H1 (cell line): ENCODE measurements around the gene SIGLEC14. TPM values are rescaled to one million over a fixed set of nuclear protein-coding genes. Genes with fewer than 3 reads are reported as not detected.

Experiments
- CTCF ChIA-PET: fragments of 300-600 bp; sonication (Branson Sonifier 250); formaldehyde crosslinking; loops from one replicate; lab custom pipeline; 2021; ENCODE audit not compliant: partially characterized antibody; lab: Charles Lee
- POLR2A ChIA-PET: fragments of 300-600 bp; sonication (Branson Sonifier 250); formaldehyde crosslinking; loops from one replicate; lab custom pipeline; 2021; ENCODE audit warnings: inconsistent platforms; ENCODE audit not compliant: partially characterized antibody; lab: Charles Lee
- DNase-seq, 2 experiments: peaks; one replicate each; pipeline versions ENCODE4 v3.0.0 to v3.0.0-alpha.2; 2010 to 2022; ENCODE audit warnings: low spot score in 2 of 2, low read depth in 1 of 2, mixed read lengths in 1 of 2
- FAIRE-seq: peaks from 2 replicates; lab custom pipeline; 2011; peaks lifted over from hg19 to GRCh38; lab: Jason Lieb, UNC
- H2AFZ ChIP-seq: 2 replicates; pipeline ENCODE4 v1.8.1; 2012; ENCODE audit warnings: low read length, inconsistent platforms
- H2AK5ac ChIP-seq: 2 replicates; pipeline ENCODE4 v1.6.1; 2013; ENCODE audit warnings: low read depth, low read length
- H2BK120ac ChIP-seq: replicated peaks from 2 replicates; pipeline ENCODE3; 2013; ENCODE audit warnings: low read depth, low read length, inconsistent platforms
- H2BK12ac ChIP-seq: 2 replicates; pipeline ENCODE4 v1.6.1; 2013; ENCODE audit warnings: low read depth, low read length
- H2BK15ac ChIP-seq: 2 replicates; pipeline ENCODE4 v1.6.1; 2013; ENCODE audit warnings: low read length
- H2BK20ac ChIP-seq: 2 replicates; pipeline ENCODE4 v1.6.1; 2013; ENCODE audit warnings: low read length
- H2BK5ac ChIP-seq: 2 replicates; pipeline ENCODE4 v1.6.1; 2013; ENCODE audit warnings: low read depth, low read length
- H3K14ac ChIP-seq: 2 replicates; pipeline ENCODE4 v1.6.1; 2013; ENCODE audit warnings: inconsistent platforms; ENCODE audit not compliant: insufficient read length
- H3K18ac ChIP-seq: 2 replicates; pipeline ENCODE4 v1.6.1; 2013; ENCODE audit warnings: low read length; ENCODE audit errors: extremely low read depth
- H3K23ac ChIP-seq: 2 replicates; pipeline ENCODE4 v1.6.1; 2013; ENCODE audit warnings: inconsistent platforms; ENCODE audit not compliant: insufficient read length
- H3K23me2 ChIP-seq: 2 replicates; pipeline ENCODE4 v1.6.1; 2013; ENCODE audit warnings: low read depth, low read length
- H3K27ac ChIP-seq: 2 replicates; pipeline ENCODE4 v1.6.1; 2011; ENCODE audit warnings: low read depth, low read length, inconsistent platforms
- H3K27me3 ChIP-seq, 4 experiments: replicated peaks in 1 of 4; 1 replicate in 1 of 4; 2 replicates in 3 of 4; pipeline versions ENCODE4 v1.6.1 to v1.8.1; 2011 to 2013; ENCODE audit warnings: low read length in 3 of 4, mild to moderate bottlenecking in 3 of 4, inconsistent platforms in 2 of 4, mixed read lengths in 2 of 4, moderate library complexity in 1 of 4; ENCODE audit not compliant: control insufficient read depth in 3 of 4, insufficient read depth in 3 of 4; ENCODE audit errors: extremely low read depth in 1 of 4
- H3K36me3 ChIP-seq, 4 experiments: 2 replicates each; pipeline versions ENCODE4 v1.6.1 to v1.8.1; 2011 to 2013; ENCODE audit warnings: mild to moderate bottlenecking in 4 of 4, low read length in 3 of 4, moderate library complexity in 2 of 4, control low read depth in 1 of 4, inconsistent platforms in 1 of 4; ENCODE audit not compliant: insufficient read depth in 4 of 4, control insufficient read depth in 2 of 4
- H3K4ac ChIP-seq: replicated peaks from 2 replicates; pipeline ENCODE3; 2013; ENCODE audit warnings: low read length, low read depth, mixed read lengths, inconsistent platforms; ENCODE audit not compliant: insufficient read length
- H3K4me1 ChIP-seq, 4 experiments: replicated peaks in 1 of 4; 1 replicate in 1 of 4; 2 replicates in 3 of 4; pipeline versions ENCODE4 v1.6.1 to v1.8.1; 2011 to 2013; ENCODE audit warnings: low read length in 3 of 4, inconsistent platforms in 2 of 4, mixed read lengths in 1 of 4; ENCODE audit not compliant: insufficient read depth in 4 of 4, control insufficient read depth in 3 of 4
- H3K4me2 ChIP-seq, 2 experiments: 2 replicates each; pipeline versions ENCODE4 v1.6.1 to v1.8.1; 2011 to 2013; ENCODE audit warnings: low read depth in 2 of 2, low read length in 2 of 2, control low read depth in 1 of 2, inconsistent platforms in 1 of 2, mild to moderate bottlenecking in 1 of 2; ENCODE audit not compliant: insufficient read depth in 1 of 2
- H3K4me3 ChIP-seq, 4 experiments: fragments of 200-600, 300-600 bp in 1 of 4; sonication (generic), shearing (Covaris generic), sonication (Bioruptor Twin) in 1 of 4; 2 replicates each; pipeline versions ENCODE4 v1.5.1 to v1.8.1; 2011 to 2016; ENCODE audit warnings: low read length in 4 of 4, low read depth in 3 of 4, control low read depth in 2 of 4, inconsistent platforms in 2 of 4, mild to moderate bottlenecking in 2 of 4, mixed read lengths in 1 of 4, moderate library complexity in 1 of 4; ENCODE audit not compliant: insufficient read depth in 2 of 4; ENCODE audit errors: extremely low read depth in 1 of 4
- H3K56ac ChIP-seq: replicated peaks from 2 replicates; pipeline ENCODE3; 2013; ENCODE audit warnings: low read depth, mild to moderate bottlenecking, mixed read lengths, low read length, inconsistent platforms; ENCODE audit not compliant: insufficient read length
- H3K79me1 ChIP-seq: 2 replicates; pipeline ENCODE4 v1.6.1; 2013; ENCODE audit warnings: low read depth, low read length, control low read depth
- H3K79me2 ChIP-seq, 2 experiments: 2 replicates each; pipeline versions ENCODE4 v1.6.1 to v1.8.1; 2012 to 2013; ENCODE audit warnings: low read length in 2 of 2, mild to moderate bottlenecking in 2 of 2, inconsistent platforms in 1 of 2; ENCODE audit not compliant: insufficient read depth in 2 of 2, control insufficient read depth in 1 of 2
- H3K9ac ChIP-seq, 4 experiments: replicated peaks in 1 of 4; 1 replicate in 1 of 4; 2 replicates in 3 of 4; pipeline versions ENCODE4 v1.6.1 to v1.8.1; 2011 to 2013; ENCODE audit warnings: low read depth in 3 of 4, low read length in 3 of 4, control low read depth in 2 of 4, mild to moderate bottlenecking in 2 of 4, moderate library complexity in 2 of 4, inconsistent platforms in 1 of 4; ENCODE audit errors: extremely low read depth in 1 of 4
- H3K9me3 ChIP-seq, 2 experiments: 2 replicates each; pipeline versions ENCODE4 v1.6.1 to v1.8.1; 2012 to 2013; ENCODE audit warnings: mild to moderate bottlenecking in 2 of 2, moderate library complexity in 2 of 2, control low read depth in 1 of 2, inconsistent platforms in 1 of 2, low read depth in 1 of 2, low read length in 1 of 2, mixed read lengths in 1 of 2; ENCODE audit not compliant: insufficient read depth in 2 of 2
- H4K20me1 ChIP-seq, 2 experiments: replicated peaks in 1 of 2; 2 replicates each; pipeline versions ENCODE3 to v1.8.1; 2011 to 2013; ENCODE audit warnings: inconsistent platforms in 2 of 2, low read length in 2 of 2, mild to moderate bottlenecking in 1 of 2; ENCODE audit not compliant: insufficient read depth in 2 of 2, control insufficient read depth in 1 of 2
- H4K5ac ChIP-seq: 2 replicates; pipeline ENCODE4 v1.6.1; 2013; ENCODE audit warnings: low read length, low read depth, mixed read lengths, inconsistent platforms; ENCODE audit not compliant: insufficient read length
- H4K8ac ChIP-seq: 2 replicates; pipeline ENCODE4 v1.8.0; 2013; ENCODE audit warnings: mild to moderate bottlenecking, moderate library complexity, low read length, inconsistent platforms; ENCODE audit not compliant: insufficient read depth; ENCODE audit errors: extremely low read depth
- H4K91ac ChIP-seq: replicated peaks from 2 replicates; pipeline ENCODE3; 2013; ENCODE audit warnings: low read length, mixed read lengths, inconsistent platforms; ENCODE audit not compliant: insufficient read length
- ASH2L ChIP-seq: fragments of 200-600, 300-600 bp; sonication (generic); IDR thresholded peaks from one replicate; pipeline ENCODE4 v1.7.1; 2017; ENCODE audit warnings: low read length
- WGBS, 2 experiments: shearing (Covaris generic) in 1 of 2; methylation state at CpG; one replicate each; pipeline versions ENCODE4 v1.1.6 to v1.1.7; 2013 to 2015; ENCODE audit warnings: low lambda C conversion rate in 2 of 2, mixed read lengths in 2 of 2, inconsistent platforms in 1 of 2, low coverage in 1 of 2, missing lambda C conversion rate in 1 of 2; ENCODE audit not compliant: insufficient replicate concordance in 2 of 2, insufficient coverage in 1 of 2, insufficient read length in 1 of 2; ENCODE audit errors: extremely low coverage in 1 of 2, missing lambda C conversion rate in 1 of 2; 5-methylcytosine and 5-hydroxymethylcytosine counted together
- polyA plus RNA-seq, 7 experiments: library from polyadenylated mRNA; depleted of rRNA in 3 of 7; stranded (reverse) in 5 of 7; unstranded in 2 of 7; fragments of >200 nt in 5 of 7; fragments of 200-250 nt in 2 of 7; gene quantifications; 1 replicate in 5 of 7; 2 replicates in 1 of 7; 4 replicates in 1 of 7; pipeline versions ENCODE4 v1.2.1 to v1.2.3, GENCODE V29; 2011 to 2013; ENCODE audit warnings: missing spikeins in 2 of 7, mixed read lengths in 2 of 7
- total RNA-seq: library from RNA; stranded (reverse); fragmentation: NEBNext Ultra II Directional; extraction: Animal tissue kit (Norgen Biotek cat#: 25700); gene quantifications from 2 replicates; pipeline ENCODE4 v1.2.1, GENCODE V29; 2021

Gene SIGLEC14
- total and polyA plus RNA-seq, 2 of the 8 experiments (the other 6 are each of a cell fraction or from before 2014, with no cell fraction given): not detected

DNA sequence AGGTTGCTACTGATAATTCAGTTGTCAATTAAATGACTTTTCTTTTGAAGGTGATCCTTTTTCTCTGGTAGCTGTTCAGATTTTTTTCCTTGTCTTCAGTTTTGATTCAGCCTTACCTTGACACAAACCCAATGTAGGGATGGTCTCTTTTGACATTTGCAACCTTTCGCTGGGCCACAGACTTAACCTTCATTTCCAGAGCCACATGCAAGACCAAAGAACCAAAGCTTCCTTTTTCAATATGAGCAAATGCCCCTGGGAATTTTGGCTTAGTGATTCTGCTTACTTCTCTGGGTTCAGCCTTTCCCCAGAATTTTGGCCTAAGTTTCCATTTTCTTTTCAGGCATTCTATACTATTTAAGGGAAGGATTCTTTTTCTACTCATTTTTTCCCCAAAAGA is 36.0 kb downstream of the SIGLEC14 start:
- POLR2A ChIA-PET: no interaction called here
- 79% methylated on average over 1 of the region's 1 CpG; no CpG with 5 or more reads in 1 of the 2 experiments for WGBS, 2 experiments
- Histone ChIP-seq H2BK20ac (no peak overlapping the region), H3K4me1 (no peaks in the 10 kb centered on the region), H3K4ac (no peak overlapping the region), H3K79me2 (no peaks in the 10 kb centered on the region), H3K9ac (no peak overlapping the region), H3K23me2 (no peaks in the 10 kb centered on the region), H2BK5ac (no peak overlapping the region), H3K56ac (no peak overlapping the region), H4K8ac (no peak overlapping the region), H3K4me3 (no peak overlapping the region), H3K79me1 (no peaks in the 10 kb centered on the region), H3K27me3 (no peaks in the 10 kb centered on the region), H4K5ac (no peak overlapping the region), H2BK120ac (no peak overlapping the region), H3K18ac (no peak overlapping the region), H4K20me1 (no peaks in the 10 kb centered on the region), H4K91ac (no peak overlapping the region), H3K23ac (no peak overlapping the region), H2AK5ac (no peak overlapping the region), H3K9me3 (peaks cover 47 to 55% of the 10 kb centered on the region in 2 experiments), H3K4me2 (no peak overlapping the region), H3K14ac (no peak overlapping the region), H2AFZ (no peak overlapping the region), H2BK12ac (no peak overlapping the region), H3K27ac (no peak overlapping the region), H3K36me3 (no peaks in the 10 kb centered on the region), H2BK15ac (no peak overlapping the region)
- FAIRE-seq: no peak
- TF ChIP-seq ASH2L: no peak
- CTCF ChIA-PET: interaction anchor here (1.0 kb wide), 1 partner anchor 138 kb away, joined by 3 read pairs; no protein-coding TSS in a partner anchor
- DNase-seq: no peak
